Measurements from ENCODE around the gene HNRNPF. TPM values are rescaled to one million over a fixed set of nuclear protein-coding genes. Genes with fewer than 3 reads are reported as not detected.

Gene HNRNPF
- total and polyA plus RNA-seq, 4 donors: 79.1 to 237 (median 176) TPM

- Histone ChIP-seq H3K9ac (ENCODE audit: insufficient read depth in 1 of 2, low read length in 2 of 2) (no peak overlapping the region), H3K27ac (ENCODE audit: low read depth in 1 of 2, low read length in 1 of 2) (no peak overlapping the region), H3K9me3 (ENCODE audit: control insufficient read depth in 4 of 4, insufficient read depth in 3 of 4, low read length in 3 of 4) (no peaks in the 10 kb centered on the region), H3K4me3 (no peak overlapping the region), H3K36me3 (ENCODE audit: control insufficient read depth in 4 of 4, insufficient read depth in 4 of 4, low read length in 4 of 4) (no peaks in the 10 kb centered on the region), H3K27me3 (ENCODE audit: control insufficient read depth in 3 of 3, insufficient read depth in 3 of 3, low read length in 2 of 3) (no peaks in the 10 kb centered on the region), H3K4me1 (ENCODE audit: control insufficient read depth in 5 of 5, insufficient read depth in 5 of 5, low read length in 5 of 5) (peaks cover 0 to 3% (median 0%) of the 10 kb centered on the region in 5 donors)
- DNase-seq (no peak), ATAC-seq (ENCODE audit: insufficient read depth, low FRiP score) (no peak)
- WGBS, 2 donors: 84 to 100% methylated on average over 2 of the region's 2 CpGs
- no peak for TF ChIP-seq CTCF (IDR thresholded peaks at IDR 0.05; ENCODE audit: control extremely low read depth, extremely low read depth)
These were observed 2.5 kb upstream of the HNRNPF start for GRCh38 chr10:43411536-43411935.

- H3K27ac ChIP-seq (ENCODE audit: low read depth in 1 of 2, low read length in 1 of 2): no peak overlapping the region
- no peak overlapping the region for H3K9ac ChIP-seq (ENCODE audit: insufficient read depth in 1 of 2, low read length in 2 of 2)
- H3K4me3 ChIP-seq: no peak overlapping the region
- TF ChIP-seq CTCF (IDR thresholded peaks at IDR 0.05; ENCODE audit: control extremely low read depth, extremely low read depth): no peak
- DNase-seq (no peak), ATAC-seq (ENCODE audit: insufficient read depth, low FRiP score) (no peak)
- WGBS, 2 donors: 90 to 98% methylated on average over 14 of the region's 14 CpGs
- peaks cover 4 to 14% (median 6%) of the 10 kb centered on the region in 5 donors for H3K4me1 ChIP-seq (ENCODE audit: control insufficient read depth in 5 of 5, insufficient read depth in 5 of 5, low read length in 5 of 5)
- H3K36me3 ChIP-seq (ENCODE audit: control insufficient read depth in 4 of 4, insufficient read depth in 4 of 4, low read length in 4 of 4): no peaks in the 10 kb centered on the region
- no peaks in the 10 kb centered on the region for H3K27me3 ChIP-seq (ENCODE audit: control insufficient read depth in 3 of 3, insufficient read depth in 3 of 3, low read length in 2 of 3)
- no peaks in the 10 kb centered on the region for H3K9me3 ChIP-seq (ENCODE audit: control insufficient read depth in 4 of 4, insufficient read depth in 3 of 4, low read length in 3 of 4)
These were observed 1.4 kb upstream of the HNRNPF start for GRCh38 chr10:43410345-43410744.

GRCh38 chr10:43409385-43410109, 561 bp upstream of the HNRNPF start:
- peak overlapping the region; percentile 78 to 99 for H3K27ac ChIP-seq (ENCODE audit: low read depth in 1 of 2, low read length in 1 of 2)
- H3K4me3 ChIP-seq: peak overlapping the region; percentile 59
- no peaks in the 10 kb centered on the region for H3K27me3 ChIP-seq (ENCODE audit: control insufficient read depth in 3 of 3, insufficient read depth in 3 of 3, low read length in 2 of 3)
- H3K4me1 ChIP-seq (ENCODE audit: control insufficient read depth in 5 of 5, insufficient read depth in 5 of 5, low read length in 5 of 5): peaks cover 4 to 17% (median 6%) of the 10 kb centered on the region in 5 donors
- H3K9ac ChIP-seq (ENCODE audit: insufficient read depth in 1 of 2, low read length in 2 of 2): peak overlapping the region; percentile 53 to 95
- 3 to 5% methylated on average over 46 of the region's 46 CpGs for WGBS, 2 donors
- ATAC-seq (ENCODE audit: insufficient read depth, low FRiP score): no peak
- H3K9me3 ChIP-seq (ENCODE audit: control insufficient read depth in 4 of 4, insufficient read depth in 3 of 4, low read length in 3 of 4): no peaks in the 10 kb centered on the region
- DNase-seq: peak in 2 of 3 donors; percentile 18 to 44
- no peak for TF ChIP-seq CTCF (IDR thresholded peaks at IDR 0.05; ENCODE audit: control extremely low read depth, extremely low read depth)
- no peaks in the 10 kb centered on the region for H3K36me3 ChIP-seq (ENCODE audit: control insufficient read depth in 4 of 4, insufficient read depth in 4 of 4, low read length in 4 of 4)

Measured in lung (tissue), 12 donors.